ENCODE data around the gene FMNL2.

DNA sequence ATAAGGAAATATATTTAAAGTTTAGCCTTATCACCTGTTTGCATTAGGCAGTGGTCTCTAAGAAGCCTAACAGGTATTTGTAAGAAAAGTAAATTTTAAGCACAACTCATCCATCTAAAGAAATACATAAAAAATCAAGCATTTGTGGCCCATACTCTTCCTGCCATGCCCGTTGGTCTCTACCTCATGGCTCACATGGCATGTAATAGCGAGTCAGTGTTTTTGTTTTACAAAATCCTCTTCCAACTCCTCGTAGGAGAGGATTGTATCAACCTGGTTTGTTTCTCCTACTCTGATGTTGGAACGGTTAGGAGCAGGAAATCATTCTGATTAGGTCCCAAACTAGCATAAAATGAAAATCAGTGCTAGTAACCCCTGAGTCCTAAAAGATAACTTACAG, 91.8 kb downstream of the FMNL2 start:
- TF ChIP-seq, protein P1, sequence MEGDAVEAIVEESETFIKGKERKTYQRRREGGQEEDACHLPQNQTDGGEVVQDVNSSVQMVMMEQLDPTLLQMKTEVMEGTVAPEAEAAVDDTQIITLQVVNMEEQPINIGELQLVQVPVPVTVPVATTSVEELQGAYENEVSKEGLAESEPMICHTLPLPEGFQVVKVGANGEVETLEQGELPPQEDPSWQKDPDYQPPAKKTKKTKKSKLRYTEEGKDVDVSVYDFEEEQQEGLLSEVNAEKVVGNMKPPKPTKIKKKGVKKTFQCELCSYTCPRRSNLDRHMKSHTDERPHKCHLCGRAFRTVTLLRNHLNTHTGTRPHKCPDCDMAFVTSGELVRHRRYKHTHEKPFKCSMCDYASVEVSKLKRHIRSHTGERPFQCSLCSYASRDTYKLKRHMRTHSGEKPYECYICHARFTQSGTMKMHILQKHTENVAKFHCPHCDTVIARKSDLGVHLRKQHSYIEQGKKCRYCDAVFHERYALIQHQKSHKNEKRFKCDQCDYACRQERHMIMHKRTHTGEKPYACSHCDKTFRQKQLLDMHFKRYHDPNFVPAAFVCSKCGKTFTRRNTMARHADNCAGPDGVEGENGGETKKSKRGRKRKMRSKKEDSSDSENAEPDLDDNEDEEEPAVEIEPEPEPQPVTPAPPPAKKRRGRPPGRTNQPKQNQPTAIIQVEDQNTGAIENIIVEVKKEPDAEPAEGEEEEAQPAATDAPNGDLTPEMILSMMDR (IDR thresholded peaks at IDR 0.05 in 4 of 5, conservative IDR thresholded peaks at IDR 0.05 in 1 of 5) = no peak
- TF ChIP-seq POLR2A (IDR thresholded peaks at IDR 0.05) = no peak

Data from gastrocnemius medialis (tissue), 4 donors.